ENCODE data around the gene MAGOH.

The MAGOH gene

GRCh38 chr1:53254011-53254640, 15.8 kb upstream of the MAGOH start:
- H3K36me3 ChIP-seq (ENCODE audit: insufficient read depth, low read length) = peaks cover 29% of the 10 kb centered on the region

GRCh38 chr1:53250325-53250724, 12.0 kb upstream of the MAGOH start:
- H3K4me3 ChIP-seq (ENCODE audit: low read length) = no peak overlapping the region
- no peaks in the 10 kb centered on the region for H3K4me1 ChIP-seq (ENCODE audit: control insufficient read depth, insufficient read depth, low read length)
- H3K9ac ChIP-seq (ENCODE audit: low read depth, low read length) = no peak overlapping the region
- peaks cover 38% of the 10 kb centered on the region for H3K36me3 ChIP-seq (ENCODE audit: insufficient read depth, low read length)
- H3K27me3 ChIP-seq (ENCODE audit: control insufficient read depth, insufficient read depth, low read length) = no peaks in the 10 kb centered on the region
- no peaks in the 10 kb centered on the region for H3K9me3 ChIP-seq (replicated peaks; ENCODE audit: low read length)
- H3K4me2 ChIP-seq (ENCODE audit: low read length) = no peak overlapping the region

More at GRCh38 chr1:53254011-53254640, 15.8 kb upstream of the MAGOH start:
- Histone ChIP-seq H3K4me1 (ENCODE audit: control insufficient read depth, insufficient read depth, low read length) (no peaks in the 10 kb centered on the region), H3K9me3 (replicated peaks; ENCODE audit: low read length) (no peaks in the 10 kb centered on the region), H3K27me3 (ENCODE audit: control insufficient read depth, insufficient read depth, low read length) (no peaks in the 10 kb centered on the region), H3K9ac (ENCODE audit: low read depth, low read length) (no peak overlapping the region), H3K4me3 (ENCODE audit: low read length) (no peak overlapping the region), H3K4me2 (ENCODE audit: low read length) (no peak overlapping the region)

- no peaks in the 10 kb centered on the region for H3K27me3 ChIP-seq (ENCODE audit: control insufficient read depth, insufficient read depth, low read length)
- no peak overlapping the region for H3K9ac ChIP-seq (ENCODE audit: low read depth, low read length)
- no peaks in the 10 kb centered on the region for H3K4me1 ChIP-seq (ENCODE audit: control insufficient read depth, insufficient read depth, low read length)
- H3K9me3 ChIP-seq (replicated peaks; ENCODE audit: low read length) = no peaks in the 10 kb centered on the region
- H3K4me2 ChIP-seq (ENCODE audit: low read length) = no peak overlapping the region
- peaks cover 32% of the 10 kb centered on the region for H3K36me3 ChIP-seq (ENCODE audit: insufficient read depth, low read length)
- H3K4me3 ChIP-seq (ENCODE audit: low read length) = no peak overlapping the region
Observed at GRCh38 chr1:53249706-53250105, 11.4 kb upstream of the MAGOH start.

- H3K9me3 ChIP-seq (replicated peaks; ENCODE audit: low read length) = no peaks in the 10 kb centered on the region
- no peak overlapping the region for H3K9ac ChIP-seq (ENCODE audit: low read depth, low read length)
- H3K4me2 ChIP-seq (ENCODE audit: low read length) = no peak overlapping the region
- H3K36me3 ChIP-seq (ENCODE audit: insufficient read depth, low read length) = peaks cover 31% of the 10 kb centered on the region
- no peaks in the 10 kb centered on the region for H3K27me3 ChIP-seq (ENCODE audit: control insufficient read depth, insufficient read depth, low read length)
- no peak overlapping the region for H3K4me3 ChIP-seq (ENCODE audit: low read length)
- H3K4me1 ChIP-seq (ENCODE audit: control insufficient read depth, insufficient read depth, low read length) = no peaks in the 10 kb centered on the region
Observed at GRCh38 chr1:53246261-53247134, 8.2 kb upstream of the MAGOH start.

GRCh38 chr1:53244141-53244540, 5.8 kb upstream of the MAGOH start:
- no peak overlapping the region for H3K4me2 ChIP-seq (ENCODE audit: low read length)
- peaks cover under 1% of the 10 kb centered on the region for H3K4me1 ChIP-seq (ENCODE audit: control insufficient read depth, insufficient read depth, low read length)
- no peak overlapping the region for H3K9ac ChIP-seq (ENCODE audit: low read depth, low read length)
- H3K27me3 ChIP-seq (ENCODE audit: control insufficient read depth, insufficient read depth, low read length) = no peaks in the 10 kb centered on the region
- no peaks in the 10 kb centered on the region for H3K9me3 ChIP-seq (replicated peaks; ENCODE audit: low read length)
- no peak overlapping the region for H3K4me3 ChIP-seq (ENCODE audit: low read length)
- peaks cover 16% of the 10 kb centered on the region for H3K36me3 ChIP-seq (ENCODE audit: insufficient read depth, low read length)

GRCh38 chr1:53242381-53242780, 4.1 kb upstream of the MAGOH start:
- no peaks in the 10 kb centered on the region for H3K27me3 ChIP-seq (ENCODE audit: control insufficient read depth, insufficient read depth, low read length)
- H3K9ac ChIP-seq (ENCODE audit: low read depth, low read length) = no peak overlapping the region
- H3K4me3 ChIP-seq (ENCODE audit: low read length) = no peak overlapping the region
- peaks cover 7% of the 10 kb centered on the region for H3K4me1 ChIP-seq (ENCODE audit: control insufficient read depth, insufficient read depth, low read length)
- H3K4me2 ChIP-seq (ENCODE audit: low read length) = no peak overlapping the region
- peaks cover 8% of the 10 kb centered on the region for H3K36me3 ChIP-seq (ENCODE audit: insufficient read depth, low read length)
- no peaks in the 10 kb centered on the region for H3K9me3 ChIP-seq (replicated peaks; ENCODE audit: low read length)

- Histone ChIP-seq H3K27me3 (ENCODE audit: control insufficient read depth, insufficient read depth, low read length) (no peaks in the 10 kb centered on the region), H3K4me3 (ENCODE audit: low read length) (no peak overlapping the region), H3K4me1 (ENCODE audit: control insufficient read depth, insufficient read depth, low read length) (peaks cover 12% of the 10 kb centered on the region), H3K9me3 (replicated peaks; ENCODE audit: low read length) (no peaks in the 10 kb centered on the region), H3K4me2 (ENCODE audit: low read length) (no peak overlapping the region), H3K36me3 (ENCODE audit: insufficient read depth, low read length) (peaks cover 6% of the 10 kb centered on the region), H3K9ac (ENCODE audit: low read depth, low read length) (no peak overlapping the region)
Observed at GRCh38 chr1:53241828-53242227, 3.5 kb upstream of the MAGOH start.

- Histone ChIP-seq H3K4me2 (ENCODE audit: low read length) (peak overlapping the region; percentile 97), H3K9me3 (replicated peaks; ENCODE audit: low read length) (no peaks in the 10 kb centered on the region), H3K27me3 (ENCODE audit: control insufficient read depth, insufficient read depth, low read length) (no peaks in the 10 kb centered on the region), H3K4me1 (ENCODE audit: control insufficient read depth, insufficient read depth, low read length) (peaks cover 21% of the 10 kb centered on the region), H3K4me3 (ENCODE audit: low read length) (peak overlapping the region; percentile 98), H3K36me3 (ENCODE audit: insufficient read depth, low read length) (peaks cover 31% of the 10 kb centered on the region), H3K9ac (ENCODE audit: low read depth, low read length) (peak overlapping the region; percentile 98)
Observed at GRCh38 chr1:53237638-53238037, 680 bp downstream of the MAGOH start.

GRCh38 chr1:53220962-53221286, 17.4 kb downstream of the MAGOH start:
- peak overlapping the region; percentile 99 for H3K9ac ChIP-seq (ENCODE audit: low read depth, low read length)
- H3K36me3 ChIP-seq (ENCODE audit: insufficient read depth, low read length) = peaks cover 16% of the 10 kb centered on the region
- H3K4me3 ChIP-seq (ENCODE audit: low read length) = peak overlapping the region; percentile 100
- H3K4me1 ChIP-seq (ENCODE audit: control insufficient read depth, insufficient read depth, low read length) = peaks cover 10% of the 10 kb centered on the region
- no peaks in the 10 kb centered on the region for H3K27me3 ChIP-seq (ENCODE audit: control insufficient read depth, insufficient read depth, low read length)
- H3K4me2 ChIP-seq (ENCODE audit: low read length) = peak overlapping the region; percentile 99
- H3K9me3 ChIP-seq (replicated peaks; ENCODE audit: low read length) = no peaks in the 10 kb centered on the region

GRCh38 chr1:53220171-53220961, 18.0 kb downstream of the MAGOH start, which contains the start of gene CZIB:
TSS of gene CZIB (minus strand) at chr1:53220634. CDS start at chr1:53220575, 59 bp downstream.
- no peaks in the 10 kb centered on the region for H3K27me3 ChIP-seq (ENCODE audit: control insufficient read depth, insufficient read depth, low read length)
- H3K9ac ChIP-seq (ENCODE audit: low read depth, low read length) = peak within 1 kb of the TSS; percentile 99
- peaks cover 16% of the 10 kb centered on the region for H3K36me3 ChIP-seq (ENCODE audit: insufficient read depth, low read length)
- peak within 1 kb of the TSS; percentile 99 for H3K4me2 ChIP-seq (ENCODE audit: low read length)
- no peaks in the 10 kb centered on the region for H3K9me3 ChIP-seq (replicated peaks; ENCODE audit: low read length)
- H3K4me1 ChIP-seq (ENCODE audit: control insufficient read depth, insufficient read depth, low read length) = peaks cover 10% of the 10 kb centered on the region
- peak within 1 kb of the TSS; percentile 100 for H3K4me3 ChIP-seq (ENCODE audit: low read length)

- Histone ChIP-seq H3K27me3 (ENCODE audit: control insufficient read depth, insufficient read depth, low read length) (no peaks in the 10 kb centered on the region), H3K4me2 (ENCODE audit: low read length) (peak overlapping the region; percentile 99), H3K9me3 (replicated peaks; ENCODE audit: low read length) (no peaks in the 10 kb centered on the region), H3K4me1 (ENCODE audit: control insufficient read depth, insufficient read depth, low read length) (peaks cover 10% of the 10 kb centered on the region), H3K4me3 (ENCODE audit: low read length) (peak overlapping the region; percentile 100), H3K36me3 (ENCODE audit: insufficient read depth, low read length) (peaks cover 18% of the 10 kb centered on the region), H3K9ac (ENCODE audit: low read depth, low read length) (peak overlapping the region; percentile 99)
Observed at GRCh38 chr1:53219711-53220110, 18.6 kb downstream of the MAGOH start.
